NCI-H748 (cell line): ENCODE data around the gene ZNF202.
"Not testable (repeated sequence)": the region's sequence is repeated elsewhere in the genome, so short reads cannot be mapped to it uniquely, and the experiment has no call there.

Experiments used
- DNase-seq: peaks from one replicate; lab custom pipeline; 2025; ENCODE audit not compliant: unreplicated experiment; lab: John Stamatoyannopoulos, UW

Gene ZNF202

GRCh38 chr11:123741159-123742030, at the start of gene ZNF202:
ZNF202 (minus strand) TSS chr11:123741660; CDS start chr11:123730888, 10,772 bp downstream.
- DNase-seq = peak; percentile 88

- peak; percentile 25 for DNase-seq
Measured at GRCh38 chr11:123783536-123783935, 42.1 kb upstream of the ZNF202 start.

GRCh38 chr11:123778511-123778910, 37.1 kb upstream of the ZNF202 start:
- no peak for DNase-seq

- no peak for DNase-seq
Measured at GRCh38 chr11:123775715-123776549, 34.5 kb upstream of the ZNF202 start.

GRCh38 chr11:123775289-123775688, 33.8 kb upstream of the ZNF202 start:
- no peak for DNase-seq

- no peak for DNase-seq
Measured at GRCh38 chr11:123773959-123774358, 32.5 kb upstream of the ZNF202 start.

- no peak for DNase-seq
Measured at GRCh38 chr11:123773026-123773425, 31.6 kb upstream of the ZNF202 start.

- DNase-seq = no peak
Measured at GRCh38 chr11:123771664-123772063, 30.2 kb upstream of the ZNF202 start.

GRCh38 chr11:123770712-123771111, 29.3 kb upstream of the ZNF202 start:
- no peak for DNase-seq

- no peak for DNase-seq
Measured at GRCh38 chr11:123765601-123766000, 24.1 kb upstream of the ZNF202 start.

GRCh38 chr11:123762422-123762821, 21.0 kb upstream of the ZNF202 start:
- no peak for DNase-seq

GRCh38 chr11:123760894-123761293, 19.4 kb upstream of the ZNF202 start:
- DNase-seq = no peak

- DNase-seq = no peak
Measured at GRCh38 chr11:123757976-123758375, 16.5 kb upstream of the ZNF202 start.

GRCh38 chr11:123755813-123756212, 14.4 kb upstream of the ZNF202 start:
- no peak for DNase-seq

GRCh38 chr11:123755344-123755743, 13.9 kb upstream of the ZNF202 start:
- no peak for DNase-seq

GRCh38 chr11:123754101-123754568, 12.7 kb upstream of the ZNF202 start, which contains the start of gene OR6X1:
OR6X1 (minus strand) TSS chr11:123754518; CDS start chr11:123754518, 0 bp downstream.
- no peak for DNase-seq

- DNase-seq = no peak
Measured at GRCh38 chr11:123753110-123753509, 11.7 kb upstream of the ZNF202 start.

- DNase-seq = no peak
Measured at GRCh38 chr11:123751781-123752180, 10.3 kb upstream of the ZNF202 start.

GRCh38 chr11:123748349-123748748, 6.9 kb upstream of the ZNF202 start:
- DNase-seq = not testable (repeated sequence)

GRCh38 chr11:123745764-123746451, 4.4 kb upstream of the ZNF202 start:
- no peak for DNase-seq

GRCh38 chr11:123742724-123743120, 1.3 kb upstream of the ZNF202 start:
- no peak for DNase-seq
